HS-27A (cell line): ENCODE measurements around the gene ACTN4.
"Not testable (repeated sequence)": the region's sequence is repeated elsewhere in the genome, so short reads cannot be mapped to it uniquely, and the experiment has no call there.

ENCODE experiments used
- DNase-seq: peaks from one replicate; pipeline ENCODE4 v3.0.0-alpha.2; 2012; ENCODE audit warnings: low read depth, missing footprints

ACTN4 gene

GRCh38 chr19:38737921-38738737, 90.7 kb downstream of the ACTN4 start:
- no peak for DNase-seq

DNA sequence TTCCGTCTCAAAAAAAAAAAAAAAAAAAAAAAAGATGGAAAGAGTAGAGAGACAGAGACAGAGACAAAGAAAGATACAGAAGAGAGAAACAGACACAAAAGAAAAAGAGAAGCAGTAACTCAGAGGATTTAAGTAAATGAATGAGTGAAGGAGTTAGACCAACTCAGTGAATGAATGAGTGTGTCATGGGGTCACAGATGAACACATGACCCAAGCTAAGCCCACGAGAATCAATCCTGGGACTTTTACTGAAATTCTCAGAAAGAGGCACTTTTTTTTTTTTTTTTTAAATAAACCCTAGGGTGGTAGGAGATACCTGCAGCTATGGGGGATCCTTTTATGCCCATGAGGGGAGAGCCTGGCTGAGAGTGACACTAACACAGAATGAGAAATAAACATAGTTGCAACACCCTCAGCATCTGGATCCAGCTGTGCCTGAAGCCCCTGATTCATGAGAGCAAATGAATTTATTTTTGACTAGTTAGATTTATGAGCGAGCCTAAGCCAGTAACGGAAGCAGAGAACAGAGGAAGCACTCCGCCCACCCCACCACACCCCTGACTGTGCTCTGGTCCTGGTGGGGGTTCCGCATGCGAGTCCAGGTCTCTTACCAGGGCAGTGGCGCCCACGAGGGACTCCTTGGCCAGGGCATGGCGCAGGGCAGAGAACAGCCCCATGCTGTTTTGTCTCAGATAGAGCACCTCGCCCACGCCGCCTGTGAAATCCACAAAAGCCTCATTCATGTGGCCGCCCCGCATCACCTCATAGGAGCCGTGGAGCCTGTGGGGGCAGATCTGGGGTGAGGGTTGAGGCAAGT, 92.2 kb downstream of the ACTN4 start:
- DNase-seq, result no peak

GRCh38 chr19:38740257-38740592, 92.8 kb downstream of the ACTN4 start:
- DNase-seq, result no peak

DNA sequence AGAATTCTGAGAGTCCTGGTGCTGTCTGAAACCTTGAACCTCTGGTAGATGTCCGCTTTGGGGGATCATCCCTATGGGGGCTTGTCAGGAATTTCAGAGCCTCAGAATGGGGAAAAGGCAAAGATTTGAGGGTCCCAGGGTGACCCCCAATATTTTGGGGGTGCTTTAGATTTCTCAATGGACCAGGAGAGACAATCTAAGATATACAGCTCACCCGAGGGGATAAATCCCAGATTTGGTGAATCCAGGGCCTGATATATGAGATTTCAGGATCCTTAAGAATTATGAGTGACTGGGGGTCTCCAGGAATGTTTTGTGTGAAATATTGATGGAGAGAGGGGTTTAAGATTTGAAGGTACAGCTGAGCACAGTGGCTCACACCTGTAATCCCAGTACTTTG, 93.5 kb downstream of the ACTN4 start:
- DNase-seq, result no peak

DNA sequence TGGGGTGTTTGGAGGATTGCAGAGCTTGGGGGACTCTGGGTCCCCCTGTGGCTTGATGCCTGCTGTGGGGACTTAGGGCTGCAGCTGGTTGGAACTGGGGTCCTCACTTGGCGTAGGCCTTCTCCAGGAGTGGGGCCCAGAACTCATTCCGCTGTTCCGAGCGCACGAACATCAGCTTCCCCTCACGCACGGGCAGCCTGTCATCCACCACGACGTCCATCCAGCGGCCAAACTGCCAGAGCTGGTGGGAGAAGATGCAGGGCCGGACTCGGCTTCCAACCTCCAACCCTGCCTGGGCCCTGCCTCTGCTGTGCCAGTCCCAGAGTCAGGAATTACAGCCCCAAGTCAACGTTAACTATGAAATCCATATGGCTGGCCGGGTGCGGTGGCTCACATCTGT, 94.2 kb downstream of the ACTN4 start:
- no peak for DNase-seq

DNA sequence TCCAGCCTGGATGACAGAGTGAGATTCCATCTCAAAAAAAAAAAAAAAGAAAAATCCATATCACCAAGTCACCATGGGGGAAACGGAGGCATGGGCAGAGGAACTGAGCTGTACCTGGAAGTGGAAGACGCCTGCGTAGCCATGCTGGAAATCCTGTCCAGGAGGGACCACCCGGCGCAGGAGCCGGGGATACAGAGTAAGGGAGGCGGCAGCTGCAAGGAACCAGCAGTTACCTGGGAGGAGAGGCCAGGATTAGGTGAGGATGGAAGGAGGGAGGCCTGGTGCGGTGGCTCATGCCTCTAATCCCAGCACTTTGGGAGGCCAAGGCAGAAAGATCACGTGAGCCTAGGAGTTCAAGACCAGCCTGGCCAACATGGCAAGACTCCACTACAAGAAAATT, 94.8 kb downstream of the ACTN4 start:
- DNase-seq, result no peak

DNA sequence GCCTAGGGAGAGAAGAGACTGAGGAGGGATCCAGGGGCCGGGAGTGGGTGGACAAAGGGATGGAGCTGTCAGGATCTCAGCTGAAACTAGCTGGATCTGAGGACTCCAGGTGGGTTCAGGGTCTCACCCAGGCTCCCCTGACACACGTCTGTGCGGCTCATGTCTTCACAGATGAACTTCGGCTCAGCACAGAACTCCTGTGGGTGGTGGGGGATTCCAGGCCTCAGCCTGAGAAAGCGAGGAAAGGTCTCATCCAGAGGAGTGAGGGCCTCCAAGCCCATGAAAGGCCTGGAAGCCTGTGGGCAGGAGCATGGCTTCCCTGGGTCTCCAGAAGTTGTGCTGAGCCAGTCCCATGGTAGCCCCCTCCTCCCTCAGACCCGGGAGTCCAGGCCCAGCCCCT, 95.5 kb downstream of the ACTN4 start:
- DNase-seq, result no peak

GRCh38 chr19:38743394-38744297, 96.2 kb downstream of the ACTN4 start:
- DNase-seq, result no peak

- DNase-seq, result no peak
Observed at GRCh38 chr19:38744298-38744681, 96.8 kb downstream of the ACTN4 start, which contains the start of gene CAPN12. Gene CAPN12, minus strand, starts transcription at chr19:38744474. Its CDS starts 309 bp downstream, at chr19:38744165.

DNA sequence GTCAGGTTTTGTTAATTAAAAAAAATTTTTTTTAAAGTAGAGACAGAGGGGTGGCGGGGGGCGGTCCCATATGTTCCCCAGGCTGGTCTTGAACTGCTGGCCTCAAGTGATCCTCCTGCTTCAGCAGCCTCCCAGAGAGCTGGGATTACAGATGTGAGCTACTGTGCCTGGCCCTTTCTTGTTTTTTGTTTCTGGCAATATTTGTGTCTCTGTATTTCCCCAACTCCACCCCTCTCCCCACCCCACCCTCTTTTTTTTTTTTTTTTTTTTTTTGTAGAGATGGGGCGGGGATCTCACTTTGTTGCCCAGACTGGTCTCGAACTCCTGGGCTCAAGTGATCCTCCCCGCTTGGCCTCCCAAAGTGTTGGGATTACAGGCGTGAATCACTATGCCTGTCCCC, 97.4 kb downstream of the ACTN4 start:
- no peak for DNase-seq

- DNase-seq, result no peak
Observed at GRCh38 chr19:38745316-38745715, 97.9 kb downstream of the ACTN4 start.

DNA sequence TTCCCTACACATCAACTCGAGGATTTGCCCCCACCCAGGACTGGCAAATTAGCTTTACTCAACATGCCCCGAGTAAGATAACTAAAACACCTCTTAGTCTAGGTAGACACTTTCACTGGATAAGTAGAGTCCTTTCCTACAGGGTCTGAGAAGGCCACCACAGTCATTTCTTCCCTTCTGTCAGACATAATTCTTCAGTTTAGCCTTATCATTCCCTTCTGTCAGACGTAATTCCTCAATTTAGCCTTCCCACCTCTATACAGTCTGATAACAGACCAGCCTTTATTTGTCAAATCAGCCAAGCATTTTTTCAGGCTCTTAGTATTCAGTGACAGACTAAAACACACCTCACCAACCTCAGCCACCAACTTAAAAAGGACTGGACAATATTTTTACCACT, 106.3 kb downstream of the ACTN4 start:
- DNase-seq, result not testable (repeated sequence)

- not testable (repeated sequence) for DNase-seq
Observed at GRCh38 chr19:38754196-38754595, 106.7 kb downstream of the ACTN4 start.

DNA sequence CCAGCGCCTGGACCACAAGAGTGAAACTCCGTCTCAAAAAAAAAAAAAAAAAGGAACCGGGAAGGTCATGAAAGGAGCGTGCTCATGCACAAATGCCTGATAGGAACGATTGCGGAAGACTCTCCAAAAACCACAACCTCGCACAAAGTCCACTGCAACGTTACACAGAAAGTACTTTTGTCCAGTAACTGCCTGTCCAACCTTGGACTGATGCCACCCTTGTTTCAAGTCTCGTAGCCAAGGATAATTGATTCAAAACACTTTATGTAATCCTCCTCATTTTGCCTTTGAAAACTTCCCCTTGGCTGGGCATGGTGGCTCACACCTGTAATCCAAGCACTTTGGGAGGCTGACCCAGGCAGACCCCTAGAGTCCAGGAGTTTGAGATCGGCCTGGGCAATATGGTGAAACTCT, 112.1 kb downstream of the ACTN4 start:
- no peak for DNase-seq

DNA sequence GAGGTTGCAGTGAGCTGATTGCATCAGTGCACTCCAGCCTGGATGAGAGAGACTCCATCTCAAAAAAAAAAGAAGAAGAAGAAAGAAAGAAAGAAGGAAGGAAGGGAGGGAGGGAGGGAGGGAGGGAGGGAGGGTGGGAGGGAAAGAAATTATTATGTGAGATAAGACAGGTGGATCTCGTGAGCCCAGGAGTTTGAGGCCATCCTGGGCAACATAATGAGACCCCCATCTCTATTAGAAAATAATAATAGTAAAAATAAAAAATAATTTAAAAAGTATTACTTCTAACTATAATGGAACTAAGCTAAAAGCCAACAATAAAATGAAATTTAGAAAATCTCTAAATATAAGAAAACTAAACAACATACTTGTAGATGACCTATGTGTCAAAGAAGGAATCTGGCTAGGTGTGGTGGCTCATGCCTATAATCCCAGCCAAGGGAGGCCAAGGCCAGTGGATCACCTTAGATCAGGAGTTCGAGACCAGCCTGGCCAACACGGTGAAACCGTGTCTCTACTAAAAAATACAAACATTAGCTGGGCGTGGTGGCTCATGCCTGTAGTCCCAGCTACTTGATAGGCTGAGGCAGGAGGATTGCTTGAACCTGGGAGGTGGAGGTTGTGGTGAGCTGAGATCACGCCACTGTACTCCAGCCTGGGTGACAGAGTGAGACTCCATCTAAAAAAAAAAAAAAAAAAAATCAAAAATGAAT, 113.5 kb downstream of the ACTN4 start:
- not testable (repeated sequence) for DNase-seq

- DNase-seq, result not testable (repeated sequence)
Observed at GRCh38 chr19:38761884-38762389, 114.5 kb downstream of the ACTN4 start.

DNA sequence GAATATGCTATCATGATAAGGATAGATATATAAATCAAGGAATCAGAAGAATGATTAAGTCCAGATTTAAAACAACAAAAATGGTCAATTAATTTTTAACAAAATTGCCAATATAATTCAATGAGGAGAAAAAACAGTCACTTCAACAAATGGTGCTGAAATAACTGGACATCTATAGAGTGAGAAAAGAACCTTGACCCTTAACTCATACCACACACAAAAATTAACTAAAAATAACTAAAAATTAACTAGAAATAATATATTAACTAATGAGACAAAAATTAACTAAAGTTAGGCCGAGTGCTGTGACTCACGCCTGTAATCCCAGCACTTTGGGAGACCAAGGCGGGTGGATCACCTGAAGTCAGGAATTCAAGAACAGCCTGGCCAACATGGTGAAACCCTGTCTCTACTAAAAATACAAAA, 116.4 kb downstream of the ACTN4 start:
- no peak for DNase-seq

DNA sequence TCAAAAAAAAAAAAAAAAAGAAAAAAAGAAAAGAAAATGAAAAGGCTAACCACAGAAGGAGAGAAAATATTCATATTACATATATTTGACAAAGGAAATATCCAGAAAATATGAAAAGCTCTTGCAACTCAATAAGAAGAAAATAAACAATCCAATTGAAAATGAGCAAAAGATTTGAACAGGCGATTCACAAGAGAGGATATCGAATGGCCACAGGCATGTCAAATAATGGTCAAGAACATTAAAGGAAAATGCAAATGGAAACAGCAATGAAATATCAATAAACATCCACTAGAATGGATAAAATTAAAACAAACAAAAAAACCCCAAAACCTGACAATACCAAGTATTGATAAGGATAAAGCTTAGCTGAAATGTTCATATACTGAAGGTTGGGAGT, 117.8 kb downstream of the ACTN4 start:
- DNase-seq, result no peak

DNA sequence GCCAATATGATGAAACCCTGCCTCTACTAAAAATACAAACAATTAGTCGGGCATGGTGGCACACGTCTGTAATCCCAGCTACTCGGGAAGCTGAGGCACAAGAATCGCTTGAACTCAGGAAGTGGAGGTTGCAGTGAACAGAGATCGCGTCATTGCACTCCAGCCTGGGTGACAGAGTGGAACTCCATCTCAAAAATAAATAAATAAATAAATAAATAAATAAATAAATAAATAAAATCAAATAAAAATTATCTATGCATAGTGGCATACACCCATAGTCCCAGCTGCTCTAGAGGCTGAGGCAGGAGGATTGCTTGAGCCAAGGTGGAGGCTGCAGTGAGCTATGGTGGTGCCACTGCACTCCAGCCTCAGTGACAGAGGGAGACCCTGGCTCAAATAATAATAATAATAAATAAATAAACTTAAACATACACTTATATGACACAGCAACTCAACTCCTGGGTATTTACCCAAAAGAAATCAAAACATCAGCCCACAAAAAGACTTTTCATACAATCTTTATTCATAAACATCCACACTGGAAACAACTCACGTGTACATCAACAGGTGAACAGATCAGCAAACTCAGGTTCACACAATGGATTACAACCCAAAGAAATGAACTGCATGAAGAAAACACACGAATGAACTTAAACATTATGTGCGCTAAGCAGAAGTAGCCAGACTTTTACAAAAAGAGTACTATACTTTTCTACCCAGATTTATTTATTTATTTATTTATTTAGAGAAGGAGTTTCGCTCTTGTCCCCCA, 119.0 kb downstream of the ACTN4 start:
- DNase-seq, result no peak

GRCh38 chr19:38769635-38770211, 122.3 kb downstream of the ACTN4 start:
- DNase-seq, result no peak
